Osteoblast (primary cell): Measurements from ENCODE around the gene ZMPSTE24. TPM values are rescaled to one million over a fixed set of nuclear protein-coding genes. Genes with fewer than 3 reads are reported as not detected.

Experiments used
- DNase-seq: peaks from one replicate; pipeline ENCODE4 v3.0.0; 2011; ENCODE audit warnings: low spot score, mixed read lengths; ENCODE audit not compliant: insufficient read length; ENCODE audit errors: missing footprints
- H2AFZ ChIP-seq: 2 replicates; pipeline ENCODE4 v1.6.0; 2011; ENCODE audit warnings: mild to moderate bottlenecking, low read length
- H3K27ac ChIP-seq: 2 replicates; pipeline ENCODE4 v1.5.1; 2011; ENCODE audit warnings: mild to moderate bottlenecking, low read depth, low read length, moderate library complexity
- H3K27me3 ChIP-seq: 2 replicates; pipeline ENCODE4 v1.6.0; 2012; ENCODE audit warnings: mild to moderate bottlenecking, control low read depth, inconsistent platforms, low read length, moderate library complexity; ENCODE audit not compliant: insufficient read depth
- H3K36me3 ChIP-seq: 2 replicates; pipeline ENCODE4 v1.5.1; 2011; ENCODE audit warnings: mild to moderate bottlenecking, low read length, control low read depth, moderate library complexity; ENCODE audit not compliant: insufficient read depth
- H3K4me1 ChIP-seq: 2 replicates; pipeline ENCODE4 v1.5.1; 2011; ENCODE audit warnings: mild to moderate bottlenecking, low read length, control low read depth, moderate library complexity; ENCODE audit not compliant: insufficient read depth
- H3K4me2 ChIP-seq: 2 replicates; pipeline ENCODE4 v1.6.0; 2011; ENCODE audit warnings: mild to moderate bottlenecking, low read length; ENCODE audit not compliant: insufficient read depth
- H3K4me3 ChIP-seq: fragments of 200-600 bp; sonication (generic); 3 replicates; pipeline ENCODE4 v1.5.1; 2012; ENCODE audit warnings: mild to moderate bottlenecking, low read length, inconsistent platforms; ENCODE audit not compliant: insufficient read depth
- H3K79me2 ChIP-seq: 2 replicates; pipeline ENCODE4 v1.6.0; 2012; ENCODE audit warnings: mild to moderate bottlenecking, low read length, control low read depth, inconsistent platforms; ENCODE audit not compliant: insufficient read depth
- H3K9me3 ChIP-seq: 2 replicates; pipeline ENCODE4 v1.5.1; 2011; ENCODE audit warnings: low read depth, low read length, control low read depth
- H4K20me1 ChIP-seq: 2 replicates; pipeline ENCODE4 v1.6.0; 2012; ENCODE audit warnings: mild to moderate bottlenecking, low read length, control low read depth; ENCODE audit not compliant: insufficient read depth
- CTCF ChIP-seq: IDR thresholded peaks from 2 replicates; pipeline ENCODE4 v1.5.1; 2011; ENCODE audit warnings: mild to moderate bottlenecking, low read depth, low read length, moderate library complexity; ENCODE audit errors: extremely low read depth
- total RNA-seq: library from RNA; depleted of rRNA; stranded (reverse); fragments of >200 nt; gene quantifications from 2 replicates; pipeline ENCODE4 v1.2.3, GENCODE V29; 2012

Gene ZMPSTE24
- total RNA-seq, 1 donor = 72.4 TPM

- Histone ChIP-seq H4K20me1 (peaks cover 3% of the 10 kb centered on the region), H3K27me3 (no peaks in the 10 kb centered on the region), H3K4me2 (no peak overlapping the region), H3K4me1 (no peaks in the 10 kb centered on the region), H3K4me3 (no peak overlapping the region), H3K36me3 (no peaks in the 10 kb centered on the region), H3K79me2 (peaks cover 7% of the 10 kb centered on the region), H2AFZ (no peak overlapping the region), H3K9me3 (no peaks in the 10 kb centered on the region), H3K27ac (no peak overlapping the region)
- DNase-seq = no peak
- no peak for TF ChIP-seq CTCF
Observed at GRCh38 chr1:40221977-40222772, 35.9 kb upstream of the ZMPSTE24 start.

GRCh38 chr1:40224040-40224439 is 34.0 kb upstream of the ZMPSTE24 start:
- Histone ChIP-seq H3K9me3 (no peaks in the 10 kb centered on the region), H4K20me1 (peaks cover 3% of the 10 kb centered on the region), H3K4me3 (no peak overlapping the region), H3K27me3 (no peaks in the 10 kb centered on the region), H3K4me2 (no peak overlapping the region), H2AFZ (no peak overlapping the region), H3K36me3 (no peaks in the 10 kb centered on the region), H3K27ac (no peak overlapping the region), H3K79me2 (peaks cover 6% of the 10 kb centered on the region), H3K4me1 (no peaks in the 10 kb centered on the region)
- DNase-seq = no peak
- no peak for TF ChIP-seq CTCF

GRCh38 chr1:40226192-40226591 is 31.8 kb upstream of the ZMPSTE24 start:
- DNase-seq = no peak
- TF ChIP-seq CTCF = no peak
- Histone ChIP-seq H3K4me2 (no peak overlapping the region), H4K20me1 (no peaks in the 10 kb centered on the region), H3K27ac (no peak overlapping the region), H3K9me3 (no peaks in the 10 kb centered on the region), H3K4me3 (no peak overlapping the region), H2AFZ (no peak overlapping the region), H3K36me3 (no peaks in the 10 kb centered on the region), H3K27me3 (no peaks in the 10 kb centered on the region), H3K79me2 (peaks cover 2% of the 10 kb centered on the region), H3K4me1 (no peaks in the 10 kb centered on the region)

GRCh38 chr1:40232444-40232843 is 25.6 kb upstream of the ZMPSTE24 start:
- no peak overlapping the region for H3K4me3 ChIP-seq
- no peak for TF ChIP-seq CTCF
- H3K79me2 ChIP-seq = no peaks in the 10 kb centered on the region
- no peaks in the 10 kb centered on the region for H3K4me1 ChIP-seq
- H2AFZ ChIP-seq = no peak overlapping the region
- H3K27ac ChIP-seq = no peak overlapping the region
- no peak overlapping the region for H3K4me2 ChIP-seq
- no peak for DNase-seq
- H3K36me3 ChIP-seq = peaks cover 40% of the 10 kb centered on the region
- H3K9me3 ChIP-seq = no peaks in the 10 kb centered on the region
- no peaks in the 10 kb centered on the region for H3K27me3 ChIP-seq
- no peaks in the 10 kb centered on the region for H4K20me1 ChIP-seq
